Dedifferentiated amniotic fluid mesenchymal stem cell (primary cell): ENCODE measurements around the gene CSTF3.

Experiments
- DNase-seq: peaks from one replicate; pipeline ENCODE4 v3.0.0-alpha.2; 2016; ENCODE audit errors: extremely low spot score

Gene CSTF3

DNA sequence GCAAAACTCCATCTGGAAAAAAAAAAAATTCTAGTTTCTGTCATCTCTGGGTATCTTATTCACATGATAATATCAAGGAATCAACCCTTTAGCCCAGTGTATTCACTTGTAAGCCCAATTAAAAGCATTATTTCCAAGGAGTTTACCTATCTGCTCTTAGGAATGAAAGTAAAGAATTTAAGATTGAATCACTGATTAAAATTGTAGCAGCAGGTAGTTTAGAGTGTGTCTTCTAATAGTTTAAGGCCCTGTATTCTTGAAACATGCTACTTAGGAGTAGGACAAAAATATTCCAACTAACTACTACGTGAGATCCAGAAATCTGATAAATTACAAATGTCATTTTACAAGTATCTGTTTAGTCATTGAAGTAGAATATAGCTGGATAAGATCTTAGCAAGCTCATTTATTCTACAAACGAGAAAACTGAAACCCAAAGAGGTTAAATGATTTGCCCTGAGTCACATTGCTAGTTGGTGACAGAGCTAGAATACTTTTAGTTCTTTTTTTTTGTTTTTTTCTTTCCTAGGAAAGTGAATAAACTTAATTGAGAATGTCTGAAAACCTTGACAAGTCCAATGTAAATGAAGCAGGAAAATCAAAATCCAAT lies 118.0 kb downstream of the CSTF3 start:
- no peak for DNase-seq

GRCh38 chr11:33040862-33041453 lies 120.3 kb downstream of the CSTF3 start:
- no peak for DNase-seq

- no peak for DNase-seq
Observed at GRCh38 chr11:33040033-33040861, 121.0 kb downstream of the CSTF3 start.

- peak; percentile 65 for DNase-seq
Observed at GRCh38 chr11:33039274-33040032, 121.8 kb downstream of the CSTF3 start, which contains the start of gene TCP11L1. TSS of gene TCP11L1 (plus strand) at chr11:33039572. CDS start at chr11:33043774, 4,202 bp downstream.

- DNase-seq: no peak
Observed at GRCh38 chr11:33035011-33035410, 126.3 kb downstream of the CSTF3 start.
